SW480 (cell line): ENCODE results near the gene NUTF2.
"Not testable (repeated sequence)": the region's sequence is repeated elsewhere in the genome, so short reads cannot be mapped to it uniquely, and the experiment has no call there.

Experiments used
- DNase-seq: peaks from one replicate; pipeline ENCODE4 v3.0.0-alpha.2; 2016; ENCODE audit warnings: low spot score

The NUTF2 gene

DNA sequence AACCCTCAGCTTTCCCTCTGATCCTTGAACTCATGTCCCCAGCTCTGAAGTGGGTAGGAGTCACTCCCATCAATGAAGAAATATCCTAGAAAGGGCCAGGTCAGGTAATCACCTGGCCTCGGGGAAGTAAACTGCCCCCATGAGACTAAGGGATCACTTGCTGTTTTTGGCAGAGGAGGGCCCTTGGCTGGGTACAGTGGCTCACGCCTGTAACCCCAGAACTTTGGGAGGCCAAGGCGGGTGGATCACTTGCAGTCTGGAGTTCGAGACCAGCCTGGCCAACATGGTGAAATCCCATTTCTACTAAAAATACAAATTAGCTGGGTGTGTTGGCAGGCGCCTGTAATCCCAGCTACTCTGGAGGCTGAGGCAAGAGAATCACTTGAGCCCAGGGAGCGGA, 17.3 kb downstream of the NUTF2 start:
- not testable (repeated sequence) for DNase-seq

DNA sequence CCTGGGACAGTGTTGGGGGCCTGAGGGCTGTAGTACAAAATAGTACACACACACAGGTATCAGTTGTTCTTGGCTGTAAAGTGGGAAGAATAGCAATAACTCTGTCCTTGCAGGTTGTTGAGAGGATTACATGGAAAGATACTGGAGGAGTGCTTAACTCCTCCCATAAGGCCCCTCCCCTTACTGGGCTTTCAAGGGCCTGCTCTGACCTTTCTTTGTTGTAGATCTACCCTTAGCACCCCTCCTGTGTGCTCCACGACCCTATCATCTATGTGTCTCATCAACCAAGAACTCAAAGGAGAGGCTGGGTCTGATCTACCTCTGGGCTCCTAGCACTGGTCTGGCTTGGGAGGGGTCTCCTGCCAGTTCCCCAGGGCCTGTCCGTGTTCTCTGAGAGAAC, 17.9 kb downstream of the NUTF2 start:
- DNase-seq: no peak

DNA sequence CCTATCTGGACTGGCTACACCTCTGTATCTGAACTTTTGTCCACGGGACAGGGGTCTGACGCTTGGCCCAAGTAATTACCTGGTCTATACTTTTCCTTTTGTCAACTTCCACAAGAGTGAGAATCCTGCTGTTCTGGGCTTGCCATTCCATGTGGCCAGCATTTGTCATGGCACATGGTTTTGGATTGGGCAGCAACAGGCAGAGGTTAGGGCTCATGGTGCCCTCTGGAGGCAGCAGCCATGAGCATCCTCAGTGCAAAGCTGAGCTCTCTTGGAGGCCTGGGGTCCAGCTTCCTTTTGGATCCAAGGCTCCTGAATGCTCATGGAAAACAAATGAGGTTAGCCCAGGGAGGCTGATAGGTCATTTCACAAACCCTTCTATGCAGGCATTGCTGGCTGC, 18.6 kb downstream of the NUTF2 start:
- peak; percentile 34 for DNase-seq

DNA sequence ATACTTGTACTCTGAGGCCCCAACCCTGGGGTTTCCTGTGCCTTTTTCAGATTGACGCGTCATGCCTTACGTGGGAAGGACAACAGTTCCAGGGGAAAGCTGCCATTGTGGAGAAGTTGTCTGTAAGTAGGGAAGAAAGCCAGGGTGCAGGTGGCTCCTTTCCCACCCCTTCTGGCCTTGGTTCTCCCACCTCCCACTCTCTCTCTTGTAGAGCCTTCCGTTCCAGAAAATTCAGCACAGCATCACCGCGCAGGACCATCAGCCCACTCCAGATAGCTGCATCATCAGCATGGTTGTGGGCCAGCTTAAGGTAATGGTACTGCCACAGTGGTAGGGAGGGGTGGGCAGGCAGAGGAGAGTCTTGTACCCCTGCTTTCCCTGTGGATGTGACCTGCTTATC, 21.6 kb downstream of the NUTF2 start:
- DNase-seq: no peak

DNA sequence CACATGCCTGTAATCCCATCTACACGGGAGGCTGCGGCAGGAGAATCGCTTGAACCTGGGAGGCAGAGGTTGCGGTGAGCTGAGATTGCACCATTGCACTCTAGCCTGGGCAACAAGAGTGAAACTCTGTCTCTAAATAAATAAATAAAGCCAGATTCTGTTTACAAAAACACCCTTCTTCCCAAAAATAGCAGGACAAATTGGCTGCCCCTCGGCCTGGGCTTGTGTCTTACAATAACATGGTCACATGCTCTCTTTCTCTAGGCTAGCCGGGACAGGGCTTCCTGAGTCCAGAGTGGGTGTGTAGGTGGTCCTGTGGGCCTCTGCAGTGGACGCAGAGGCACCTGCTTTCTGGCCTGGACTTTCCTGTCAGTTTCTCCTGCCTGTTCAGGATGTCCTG, 22.9 kb downstream of the NUTF2 start:
- no peak for DNase-seq

DNA sequence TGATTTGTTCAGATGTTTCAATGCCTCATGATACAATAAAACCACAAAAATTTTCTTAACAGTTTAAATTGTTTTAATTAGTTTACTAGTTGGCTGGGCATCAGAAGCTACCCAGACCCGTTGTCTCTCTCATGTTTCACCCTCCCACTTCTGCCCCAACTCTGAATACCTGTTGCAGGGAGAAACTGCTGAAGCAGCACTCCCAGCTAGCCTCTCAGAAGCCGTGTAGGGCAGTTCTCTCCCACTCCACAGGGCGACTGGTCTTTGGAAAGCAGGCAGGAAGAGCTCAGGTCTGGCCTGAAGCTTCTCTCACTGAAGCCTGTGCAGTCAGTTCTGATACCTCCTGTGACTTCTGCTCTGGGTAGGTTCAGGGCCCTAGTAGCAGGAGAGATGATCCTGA, 24.5 kb downstream of the NUTF2 start:
- no peak for DNase-seq

DNA sequence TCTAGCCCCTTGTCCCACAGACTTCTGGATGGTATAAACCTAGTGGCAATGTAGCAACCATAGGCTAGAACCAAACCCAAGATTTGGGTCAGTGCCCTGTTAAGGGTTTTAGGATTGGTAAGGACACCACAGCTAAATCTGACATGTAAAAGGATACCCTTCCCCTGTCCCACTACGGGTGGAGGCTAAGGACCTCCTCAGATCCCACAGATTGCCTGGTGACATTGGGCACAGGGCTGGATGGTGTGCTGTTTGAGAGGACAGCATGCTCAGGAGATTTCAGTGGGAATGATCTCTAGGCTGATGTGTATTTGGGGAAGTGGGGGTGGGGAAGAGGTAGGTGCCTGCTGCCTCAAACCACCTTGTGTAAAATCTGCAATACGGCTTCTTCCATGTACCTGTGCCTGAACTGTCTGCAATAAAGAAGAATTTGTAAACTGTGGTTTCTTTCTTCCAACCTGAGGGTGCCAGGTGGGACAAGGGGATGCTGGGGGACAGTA, 25.4 kb downstream of the NUTF2 start:
- DNase-seq: no peak

DNA sequence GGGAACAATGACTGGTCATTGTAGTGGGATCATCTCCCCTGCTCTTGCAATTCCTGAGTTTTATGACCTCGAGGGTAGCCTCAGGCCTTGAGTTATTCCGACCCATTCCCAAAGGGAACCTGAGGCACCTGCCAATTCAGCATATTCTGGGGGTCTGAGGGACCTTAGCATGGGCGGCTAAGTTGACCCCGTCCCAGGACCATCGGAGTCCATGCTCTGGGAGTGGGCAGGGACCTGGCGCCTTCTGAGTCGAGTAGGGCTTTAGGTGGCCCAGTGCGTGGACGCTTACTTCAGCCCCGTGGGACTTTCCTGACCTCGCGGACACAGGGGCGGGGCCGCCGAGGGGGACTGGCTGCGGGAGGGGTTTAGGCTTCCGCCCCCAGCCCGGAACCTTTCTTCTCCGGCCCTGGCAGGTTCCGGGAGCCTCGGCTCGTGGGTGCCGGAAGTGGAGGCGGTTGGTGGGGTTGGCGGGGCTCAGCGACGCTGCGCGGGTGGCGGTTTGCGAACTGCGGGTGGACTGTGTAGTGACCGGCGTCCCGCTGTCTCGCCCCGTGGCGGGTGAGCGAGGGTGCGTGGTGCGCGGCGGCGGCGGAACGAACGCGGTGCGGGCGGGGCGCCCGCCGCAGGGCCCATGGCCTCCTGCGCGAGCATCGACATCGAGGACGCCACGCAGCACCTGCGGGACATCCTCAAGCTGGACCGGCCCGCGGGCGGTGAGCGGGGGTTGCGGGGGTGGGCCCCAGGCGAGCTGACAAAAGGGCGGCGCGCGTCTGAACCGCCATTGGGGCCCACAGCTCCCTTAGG, 26.1 kb downstream of the NUTF2 start, which contains the start of gene EDC4:
Gene EDC4 (plus strand): TSS at position 422 of the 804 bp plus-strand sequence. CDS start 210 bp downstream, at position 632.
- DNase-seq: peak; percentile 59

DNA sequence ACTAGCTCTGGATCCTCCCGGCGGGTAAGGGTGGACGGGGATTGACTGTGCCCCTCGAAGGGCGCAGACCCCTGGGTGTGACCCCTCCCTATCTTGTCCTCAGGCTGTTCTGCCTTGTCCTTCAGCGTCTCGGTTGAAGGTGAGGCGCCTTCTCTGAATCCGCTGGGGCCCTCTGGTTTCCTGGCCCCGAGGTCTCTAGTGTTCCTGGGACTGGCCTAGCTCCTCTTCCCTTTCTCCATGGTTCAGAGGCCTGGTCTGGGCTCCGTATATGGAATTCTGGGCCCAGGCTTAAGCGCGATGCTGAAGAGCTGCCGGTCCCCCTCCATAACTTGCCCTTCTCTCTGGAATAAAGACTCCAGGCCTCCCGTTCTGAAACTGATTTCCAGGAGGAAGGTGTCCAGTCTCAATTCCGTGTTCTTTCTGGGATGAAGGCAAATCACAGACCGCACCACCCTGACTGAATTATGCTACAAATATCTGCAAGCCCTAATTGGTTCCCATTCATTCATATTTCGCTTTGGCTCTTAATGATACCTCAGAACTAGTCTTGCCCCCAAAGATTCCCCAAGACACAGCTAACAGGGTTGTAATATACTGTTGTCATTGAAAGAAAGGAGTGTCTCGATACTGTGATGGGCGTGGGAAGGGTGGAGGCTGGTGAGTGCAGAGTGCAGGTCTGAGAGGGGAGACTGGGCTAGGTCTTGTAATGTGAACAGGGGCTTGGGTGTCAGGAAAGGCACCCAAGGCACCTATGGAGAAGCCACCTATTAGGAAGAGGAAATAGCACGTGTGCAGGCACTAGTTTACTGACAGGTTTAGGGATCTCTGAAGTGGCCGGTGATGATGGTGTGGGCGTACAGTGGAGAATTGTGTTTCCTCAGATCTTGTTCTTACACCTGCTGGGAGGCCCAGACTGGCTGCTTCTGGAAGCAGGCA, 27.0 kb downstream of the NUTF2 start:
- no peak for DNase-seq

DNA sequence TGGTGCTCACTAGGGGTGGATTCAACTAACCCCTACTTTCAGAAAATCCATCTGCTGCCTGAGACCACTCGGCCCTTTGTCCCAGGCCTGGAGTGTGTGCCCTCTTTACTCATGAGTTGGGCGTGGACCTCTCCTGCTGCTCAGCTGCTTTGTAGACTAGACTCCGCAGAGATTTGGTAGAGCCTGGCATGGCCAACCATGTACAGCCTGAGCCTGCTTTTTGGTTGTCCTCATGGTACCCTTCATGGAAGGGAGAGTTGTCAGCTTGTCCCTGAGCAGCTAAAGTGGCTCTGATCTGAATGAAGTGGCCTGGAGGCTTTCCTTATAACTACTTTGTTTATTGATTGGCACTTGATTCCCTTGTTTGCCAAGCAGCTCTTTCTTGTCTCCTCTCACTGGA, 27.6 kb downstream of the NUTF2 start:
- DNase-seq: no peak

DNA sequence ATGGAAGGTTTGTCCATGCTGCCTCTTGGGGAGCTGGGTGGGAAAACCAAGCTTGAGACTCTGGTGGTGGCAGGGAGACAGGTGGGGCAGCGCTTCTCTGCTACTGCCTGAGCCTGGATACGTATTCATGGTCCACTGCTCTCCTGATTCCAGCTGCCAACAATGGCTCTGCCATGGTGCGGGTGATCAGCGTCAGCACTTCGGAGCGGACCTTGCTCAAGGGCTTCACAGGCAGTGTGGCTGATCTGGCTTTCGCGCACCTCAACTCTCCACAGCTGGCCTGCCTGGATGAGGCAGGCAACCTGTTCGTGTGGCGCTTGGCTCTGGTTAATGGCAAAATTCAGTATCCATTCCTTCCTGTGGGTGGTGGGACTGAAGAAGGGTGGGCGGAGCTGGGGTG, 30.3 kb downstream of the NUTF2 start:
- DNase-seq: no peak

DNA sequence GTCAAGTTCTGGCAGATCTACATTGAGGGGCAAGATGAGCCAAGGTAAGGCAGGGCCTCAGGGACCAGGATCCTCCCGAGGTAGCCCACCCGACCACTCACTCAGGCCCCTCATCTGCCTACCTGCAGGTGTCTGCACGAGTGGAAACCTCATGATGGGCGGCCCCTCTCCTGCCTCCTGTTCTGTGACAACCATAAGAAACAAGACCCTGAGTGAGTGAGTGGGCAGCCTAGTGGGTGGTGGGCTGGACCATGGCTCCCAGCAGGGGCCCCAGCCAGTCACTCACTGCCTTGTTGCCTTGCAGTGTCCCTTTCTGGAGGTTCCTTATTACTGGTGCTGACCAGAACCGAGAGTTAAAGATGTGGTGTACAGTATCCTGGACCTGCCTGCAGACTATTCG, 31.5 kb downstream of the NUTF2 start:
- no peak for DNase-seq

DNA sequence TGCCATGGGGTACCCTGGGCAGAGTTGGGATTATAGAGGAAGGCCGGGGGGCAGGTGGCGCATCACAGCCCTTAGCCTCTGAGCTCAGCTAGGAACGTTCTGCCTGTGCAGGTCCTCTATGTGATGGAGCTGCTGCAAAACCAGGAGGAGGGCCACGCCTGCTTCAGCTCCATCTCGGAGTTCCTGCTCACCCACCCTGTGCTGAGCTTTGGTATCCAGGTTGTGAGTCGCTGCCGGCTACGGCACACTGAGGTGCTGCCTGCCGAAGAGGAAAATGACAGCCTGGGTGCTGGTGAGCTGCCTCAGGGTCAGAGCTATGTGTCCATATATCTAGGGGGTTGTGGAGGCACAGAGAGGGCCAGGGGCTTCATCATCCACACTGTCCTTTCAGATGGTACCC, 32.1 kb downstream of the NUTF2 start:
- DNase-seq: no peak

DNA sequence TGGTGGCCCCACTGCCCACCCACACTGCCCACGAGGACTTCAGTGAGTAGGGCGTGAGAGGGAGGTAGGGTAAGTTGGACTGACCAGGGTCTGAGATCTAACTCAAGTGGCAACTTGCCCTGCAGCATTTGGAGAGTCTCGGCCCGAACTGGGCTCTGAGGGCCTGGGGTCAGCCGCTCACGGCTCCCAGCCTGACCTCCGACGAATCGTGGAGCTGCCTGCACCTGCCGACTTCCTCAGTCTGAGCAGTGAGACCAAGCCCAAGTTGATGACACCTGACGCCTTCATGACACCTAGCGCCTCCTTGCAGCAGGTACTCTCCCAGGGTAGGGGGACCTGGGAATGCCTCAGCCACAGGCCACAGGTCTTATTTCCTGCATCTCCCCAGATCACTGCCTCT, 32.7 kb downstream of the NUTF2 start:
- DNase-seq: no peak

DNA sequence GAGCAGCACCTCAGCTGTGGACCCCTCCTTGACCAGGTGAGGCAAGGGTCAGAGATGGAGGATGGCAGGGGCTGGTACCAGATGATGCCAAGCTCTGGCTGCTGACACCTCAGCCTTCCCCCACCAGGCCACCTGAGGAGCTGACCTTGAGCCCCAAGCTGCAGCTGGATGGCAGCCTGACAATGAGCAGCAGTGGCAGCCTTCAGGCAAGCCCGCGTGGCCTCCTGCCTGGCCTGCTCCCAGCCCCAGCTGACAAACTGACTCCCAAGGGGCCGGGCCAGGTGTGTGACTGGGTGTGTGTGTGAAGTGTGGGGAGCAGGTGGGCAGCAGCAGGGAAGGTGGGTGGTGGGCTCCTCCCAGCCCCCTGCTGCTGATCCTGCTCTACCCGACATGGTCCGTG, 33.2 kb downstream of the NUTF2 start:
- DNase-seq: no peak

DNA sequence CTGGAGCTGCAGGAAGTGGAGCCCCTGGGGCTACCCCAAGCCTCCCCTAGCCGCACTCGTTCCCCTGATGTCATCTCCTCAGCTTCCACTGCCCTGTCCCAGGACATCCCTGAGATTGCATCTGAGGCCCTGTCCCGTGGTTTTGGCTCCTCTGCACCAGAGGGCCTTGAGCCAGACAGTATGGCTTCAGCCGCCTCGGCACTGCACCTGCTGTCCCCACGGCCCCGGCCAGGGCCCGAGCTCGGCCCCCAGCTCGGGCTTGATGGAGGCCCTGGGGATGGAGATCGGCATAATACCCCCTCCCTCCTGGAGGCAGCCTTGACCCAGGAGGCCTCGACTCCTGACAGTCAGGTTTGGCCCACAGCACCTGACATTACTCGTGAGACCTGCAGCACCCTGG, 33.9 kb downstream of the NUTF2 start:
- DNase-seq: no peak

DNA sequence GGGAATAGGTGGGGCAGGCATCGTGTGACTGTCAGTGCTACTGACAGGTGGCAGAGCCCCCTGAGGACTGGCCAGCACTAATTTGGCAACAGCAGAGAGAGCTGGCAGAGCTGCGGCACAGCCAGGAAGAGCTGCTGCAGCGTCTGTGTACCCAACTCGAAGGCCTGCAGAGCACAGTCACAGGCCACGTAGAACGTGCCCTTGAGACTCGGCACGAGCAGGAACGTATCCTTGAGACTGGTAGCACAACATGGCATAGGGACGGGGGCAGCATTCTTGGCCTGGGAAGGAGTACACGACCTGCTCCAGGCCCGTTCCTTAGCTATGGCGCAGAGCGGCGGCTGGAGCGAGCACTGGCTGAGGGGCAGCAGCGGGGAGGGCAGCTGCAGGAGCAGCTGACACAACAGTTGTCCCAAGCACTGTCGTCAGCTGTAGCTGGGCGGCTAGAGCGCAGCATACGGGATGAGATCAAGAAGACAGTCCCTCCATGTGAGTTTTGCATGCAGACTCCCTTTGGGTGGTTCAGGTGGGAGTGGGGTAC, 35.0 kb downstream of the NUTF2 start:
- no peak for DNase-seq

DNA sequence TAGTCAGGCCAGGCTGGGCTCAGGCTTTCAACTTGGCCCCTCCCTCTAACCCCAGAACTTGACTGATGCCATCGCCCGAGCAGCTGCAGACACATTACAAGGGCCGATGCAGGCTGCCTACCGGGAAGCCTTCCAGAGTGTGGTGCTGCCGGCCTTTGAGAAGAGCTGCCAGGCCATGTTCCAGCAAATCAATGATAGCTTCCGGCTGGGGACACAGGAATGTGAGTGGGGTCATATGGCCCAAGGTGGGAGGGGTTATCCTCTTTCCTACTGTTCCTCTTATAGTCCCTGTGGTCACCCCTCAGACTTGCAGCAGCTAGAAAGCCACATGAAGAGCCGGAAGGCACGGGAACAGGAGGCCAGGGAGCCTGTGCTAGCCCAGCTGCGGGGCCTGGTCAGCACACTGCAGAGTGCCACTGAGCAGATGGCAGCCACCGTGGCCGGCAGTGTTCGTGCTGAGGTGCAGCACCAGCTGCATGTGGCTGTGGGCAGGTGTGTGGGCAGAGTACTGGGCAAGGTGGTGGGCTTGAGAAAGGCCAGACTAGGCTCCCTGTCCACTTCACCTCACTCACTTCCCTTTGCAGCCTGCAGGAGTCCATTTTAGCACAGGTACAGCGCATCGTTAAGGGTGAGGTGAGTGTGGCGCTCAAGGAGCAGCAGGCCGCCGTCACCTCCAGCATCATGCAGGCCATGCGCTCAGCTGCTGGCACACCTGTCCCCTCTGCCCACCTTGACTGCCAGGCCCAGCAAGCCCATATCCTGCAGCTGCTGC, 35.8 kb downstream of the NUTF2 start:
- no peak for DNase-seq

DNA sequence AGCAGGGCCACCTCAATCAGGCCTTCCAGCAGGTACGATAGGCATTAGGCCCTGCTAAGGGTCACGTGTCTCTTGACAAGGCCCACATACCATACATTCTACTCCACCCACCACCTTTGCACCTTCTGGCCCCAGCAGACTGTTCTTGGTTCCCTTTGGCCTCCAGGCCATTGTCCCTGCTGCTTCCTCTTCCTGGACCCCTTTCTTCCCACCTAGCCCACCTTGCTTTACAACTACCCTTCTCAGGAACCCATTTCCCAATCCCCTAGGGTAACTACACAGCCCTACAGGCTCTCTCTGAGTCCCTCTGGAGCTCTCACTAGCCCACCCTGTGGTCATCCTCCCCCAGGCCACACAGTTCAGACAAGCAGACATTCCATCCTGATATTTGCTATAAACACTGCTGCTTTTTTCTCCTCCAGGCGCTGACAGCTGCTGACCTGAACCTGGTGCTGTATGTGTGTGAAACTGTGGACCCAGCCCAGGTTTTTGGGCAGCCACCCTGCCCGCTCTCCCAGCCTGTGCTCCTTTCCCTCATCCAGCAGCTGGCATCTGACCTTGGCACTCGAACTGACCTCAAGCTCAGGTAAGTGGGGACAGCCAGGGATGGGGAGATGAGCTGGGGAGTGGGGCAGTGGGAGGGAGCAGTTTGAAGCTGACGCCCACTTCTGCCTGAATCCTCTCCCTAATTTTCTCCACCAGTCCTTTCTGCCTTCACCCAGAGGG, 36.6 kb downstream of the NUTF2 start:
- DNase-seq: peak; percentile 13

DNA sequence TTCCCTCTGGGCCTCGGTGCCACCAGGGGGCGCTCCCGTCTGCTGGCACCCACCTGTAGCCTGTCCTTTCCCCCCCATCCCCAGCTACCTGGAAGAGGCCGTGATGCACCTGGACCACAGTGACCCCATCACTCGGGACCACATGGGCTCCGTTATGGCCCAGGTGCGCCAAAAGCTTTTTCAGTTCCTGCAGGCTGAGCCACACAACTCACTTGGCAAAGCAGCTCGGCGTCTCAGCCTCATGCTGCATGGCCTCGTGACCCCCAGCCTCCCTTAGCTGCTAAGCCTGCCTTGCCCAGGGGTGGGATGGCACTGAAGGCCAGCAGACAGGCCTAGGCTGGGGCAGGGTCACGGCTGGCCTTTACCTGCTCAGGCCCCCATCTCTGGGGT, 37.1 kb downstream of the NUTF2 start:
- DNase-seq: peak; percentile 36

DNA sequence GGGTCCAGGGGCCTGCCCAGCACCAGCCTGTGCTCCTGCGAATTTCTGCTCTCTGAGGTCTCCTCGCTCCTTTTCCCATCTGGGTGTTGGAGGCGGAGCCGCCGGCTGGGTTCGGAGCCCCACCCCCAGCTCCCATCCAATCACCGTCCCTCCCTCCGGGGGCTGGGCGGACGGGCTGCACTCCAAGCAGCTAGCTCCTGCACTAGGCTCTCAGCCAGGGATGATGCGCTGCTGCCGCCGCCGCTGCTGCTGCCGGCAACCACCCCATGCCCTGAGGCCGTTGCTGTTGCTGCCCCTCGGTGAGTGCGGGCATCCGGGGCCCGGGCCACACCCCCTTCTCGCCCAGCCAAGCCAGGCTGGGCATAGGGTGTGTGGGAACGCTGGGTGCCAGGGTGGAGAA, 38.0 kb downstream of the NUTF2 start, which contains the start of gene NRN1L:
Gene NRN1L (plus strand): TSS at position 202 of the 400 bp plus-strand sequence. CDS start 19 bp downstream, at position 221.
- DNase-seq: no peak
